Measurements from ENCODE around the gene HBZ. TPM values are rescaled to one million over a fixed set of nuclear protein-coding genes. Genes with fewer than 3 reads are reported as not detected.

HBZ gene
- total and polyA plus RNA-seq, 2 of the 8 experiments (the other 6 are each of a cell fraction or from before 2014, with no cell fraction given), result 0.12 TPM; not detected in 1

GRCh38 chr16:119295-119694, 33.1 kb upstream of the HBZ start:
- Histone ChIP-seq H3K56ac (replicated peaks; ENCODE audit: insufficient read length, low read depth, low read length) (no peak overlapping the region), H4K91ac (replicated peaks; ENCODE audit: insufficient read length, low read length) (no peak overlapping the region), H3K79me1 (ENCODE audit: low read depth, low read length) (no peaks in the 10 kb centered on the region), H4K5ac (ENCODE audit: insufficient read length, low read depth, low read length) (no peak overlapping the region), H3K18ac (ENCODE audit: extremely low read depth, low read length) (no peak overlapping the region), H2AFZ (ENCODE audit: low read length) (no peak overlapping the region), H3K4me2 (ENCODE audit: insufficient read depth in 1 of 2, low read depth in 2 of 2, low read length in 2 of 2) (no peak overlapping the region), H3K4me1 (replicated peaks in 1 of 4; ENCODE audit: control insufficient read depth in 3 of 4, insufficient read depth in 4 of 4, low read length in 3 of 4) (peaks cover 0 to 4% (median 1%) of the 10 kb centered on the region in 4 experiments; a peak in 4 of 7 replicates), H3K4me3 (ENCODE audit: extremely low read depth in 1 of 4, insufficient read depth in 2 of 4, low read depth in 3 of 4, low read length in 4 of 4) (no peak overlapping the region), H2BK20ac (ENCODE audit: low read length) (no peak overlapping the region), H3K9me3 (ENCODE audit: insufficient read depth in 2 of 2, low read depth in 1 of 2, low read length in 1 of 2) (no peaks in the 10 kb centered on the region), H3K4ac (replicated peaks; ENCODE audit: insufficient read length, low read depth, low read length) (no peak overlapping the region), H2BK5ac (ENCODE audit: low read depth, low read length) (no peak overlapping the region), H4K20me1 (replicated peaks in 1 of 2; ENCODE audit: control insufficient read depth in 1 of 2, insufficient read depth in 2 of 2, low read length in 2 of 2) (peaks cover 0 to 13% of the 10 kb centered on the region in 2 experiments), H3K23ac (ENCODE audit: insufficient read length) (no peak overlapping the region), H3K9ac (replicated peaks in 1 of 4; ENCODE audit: extremely low read depth in 1 of 4, low read depth in 3 of 4, low read length in 3 of 4) (no peak overlapping the region), H4K8ac (ENCODE audit: extremely low read depth, insufficient read depth, low read length) (no peak overlapping the region), H3K27ac (ENCODE audit: low read depth, low read length) (no peak overlapping the region), H2BK15ac (ENCODE audit: low read length) (no peak overlapping the region), H2BK12ac (ENCODE audit: low read depth, low read length) (no peak overlapping the region), H2AK5ac (ENCODE audit: low read depth, low read length) (no peak overlapping the region), H3K23me2 (ENCODE audit: low read depth, low read length) (no peaks in the 10 kb centered on the region), H3K14ac (ENCODE audit: insufficient read length) (no peak overlapping the region), H3K36me3 (ENCODE audit: control insufficient read depth in 2 of 4, insufficient read depth in 4 of 4, low read length in 3 of 4) (peaks cover 0 to 2% (median 0%) of the 10 kb centered on the region in 4 experiments; a peak in 1 of 8 replicates), H3K79me2 (ENCODE audit: control insufficient read depth in 1 of 2, insufficient read depth in 2 of 2, low read length in 2 of 2) (no peaks in the 10 kb centered on the region), H2BK120ac (replicated peaks; ENCODE audit: low read depth, low read length) (no peak overlapping the region), H3K27me3 (replicated peaks in 1 of 4; ENCODE audit: control insufficient read depth in 3 of 4, extremely low read depth in 1 of 4, insufficient read depth in 3 of 4, low read length in 3 of 4) (no peaks in the 10 kb centered on the region)
- 95% methylated on average over 5 of the region's 5 CpGs; no CpG with 5 or more reads in 1 of the 2 experiments for WGBS, 2 experiments (ENCODE audit: extremely low coverage in 1 of 2, insufficient coverage in 1 of 2, insufficient read length in 1 of 2, insufficient replicate concordance in 2 of 2, low coverage in 1 of 2, low lambda C conversion rate in 2 of 2, missing lambda C conversion rate in 1 of 2)
- POLR2A ChIA-PET (ENCODE audit: partially characterized antibody), result interaction anchor here (0.8 to 1.1 kb wide), 3 partner anchors 10 to 57 kb away, joined by 3 to 4 read pairs (median 3); no protein-coding TSS in a partner anchor
- DNase-seq (ENCODE audit: low read depth in 1 of 2, low spot score in 2 of 2), result no peak
- no peak for FAIRE-seq
- TF ChIP-seq TCF12 (IDR thresholded peaks at IDR 0.05; ENCODE audit: low read depth, low read length) (no peak), ZNF274 (IDR thresholded peaks at IDR 0.05; ENCODE audit: borderline replicate concordance, extremely low read depth, low read length) (no peak), SIN3A (conservative IDR thresholded peaks at IDR 0.05 in 1 of 2, IDR thresholded peaks at IDR 0.05 in 1 of 2; ENCODE audit: low read depth in 1 of 2, low read length in 2 of 2) (no peak), PHF8 (conservative IDR thresholded peaks at IDR 0.05; ENCODE audit: low read depth, low read length) (no peak), SAP30 (IDR thresholded peaks at IDR 0.05; ENCODE audit: insufficient read depth, insufficient replicate concordance, low read length) (no peak), POU5F1 (IDR thresholded peaks at IDR 0.05; ENCODE audit: low read depth, low read length) (no peak), KDM5A (IDR thresholded peaks at IDR 0.05; ENCODE audit: low read length) (no peak), BRCA1 (IDR thresholded peaks at IDR 0.05; ENCODE audit: low read depth, low read length) (no peak), MAX (IDR thresholded peaks at IDR 0.05) (no peak), TEAD4 (IDR thresholded peaks at IDR 0.05; ENCODE audit: low read depth, low read length) (no peak), SIX5 (IDR thresholded peaks at IDR 0.05; ENCODE audit: low read depth, low read length) (no peak), CHD1 (IDR thresholded peaks at IDR 0.05; ENCODE audit: low read depth, low read length) (no peak), MAFK (IDR thresholded peaks at IDR 0.05; ENCODE audit: low read depth, low read length) (no peak), RBBP5 (IDR thresholded peaks at IDR 0.05; ENCODE audit: borderline replicate concordance, low read depth, low read length) (no peak)
- CTCF ChIA-PET (ENCODE audit: partially characterized antibody), result interaction anchor here (0.6 to 5.8 kb wide), 12 partner anchors 8 to 123 kb away, joined by 3 to 43 read pairs (median 4); partner anchors contain the start of gene RHBDF1
